Astrocyte (in vitro differentiated cells and primary cell): ENCODE measurements around the gene NFAM1.

Source experiments
- EZH2 ChIP-seq: IDR thresholded peaks from 2 replicates; pipeline ENCODE4 v1.6.1; 2012; ENCODE audit warnings: mild to moderate bottlenecking, low read length, inconsistent platforms; ENCODE audit not compliant: insufficient read depth
- TF ChIP-seq, protein P1 (sequence below): IDR thresholded peaks from 2 replicates; pipeline ENCODE4 v1.5.1; 2011; ENCODE audit warnings: low read depth, mild to moderate bottlenecking, inconsistent platforms, low read length, moderate library complexity; ENCODE audit not compliant: insufficient read depth

GRCh38 chr22:42372976-42373375, 59.2 kb downstream of the NFAM1 start:
- TF ChIP-seq, protein P1, sequence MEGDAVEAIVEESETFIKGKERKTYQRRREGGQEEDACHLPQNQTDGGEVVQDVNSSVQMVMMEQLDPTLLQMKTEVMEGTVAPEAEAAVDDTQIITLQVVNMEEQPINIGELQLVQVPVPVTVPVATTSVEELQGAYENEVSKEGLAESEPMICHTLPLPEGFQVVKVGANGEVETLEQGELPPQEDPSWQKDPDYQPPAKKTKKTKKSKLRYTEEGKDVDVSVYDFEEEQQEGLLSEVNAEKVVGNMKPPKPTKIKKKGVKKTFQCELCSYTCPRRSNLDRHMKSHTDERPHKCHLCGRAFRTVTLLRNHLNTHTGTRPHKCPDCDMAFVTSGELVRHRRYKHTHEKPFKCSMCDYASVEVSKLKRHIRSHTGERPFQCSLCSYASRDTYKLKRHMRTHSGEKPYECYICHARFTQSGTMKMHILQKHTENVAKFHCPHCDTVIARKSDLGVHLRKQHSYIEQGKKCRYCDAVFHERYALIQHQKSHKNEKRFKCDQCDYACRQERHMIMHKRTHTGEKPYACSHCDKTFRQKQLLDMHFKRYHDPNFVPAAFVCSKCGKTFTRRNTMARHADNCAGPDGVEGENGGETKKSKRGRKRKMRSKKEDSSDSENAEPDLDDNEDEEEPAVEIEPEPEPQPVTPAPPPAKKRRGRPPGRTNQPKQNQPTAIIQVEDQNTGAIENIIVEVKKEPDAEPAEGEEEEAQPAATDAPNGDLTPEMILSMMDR = no peak
- TF ChIP-seq EZH2 = no peak
